ENCODE measurements around the gene SYN1. TPM values are rescaled to one million over a fixed set of nuclear protein-coding genes. Genes with fewer than 3 reads are reported as not detected.

SYN1 gene
- total RNA-seq, 8 experiments from 2014 or later = 0.73 to 15.5 (median 6.1) TPM

Other genes starting within 250 kb of the SYN1 start
- gene ZNF157, start 249.3 kb downstream of the SYN1 start, total RNA-seq = 1 to 10 TPM in 2 of 8 experiments, under 1 TPM in 5, not detected in 1; 0.13 to 1.7 (median 0.85) TPM
- 1 to 10 TPM; 3.7 to 9.8 (median 5.7) TPM for gene ZNF41, start 136.6 kb downstream of the SYN1 start, total RNA-seq
- 10 to 100 TPM in 7 of 8 experiments, 1 to 10 TPM in 1; 9.8 to 44.9 (median 25.4) TPM for gene ARAF, start 58.7 kb downstream of the SYN1 start, total RNA-seq
- gene TIMP1, start 37.4 kb downstream of the SYN1 start, total RNA-seq = 1,000 to 10,000 TPM in 1 of 8 experiments, 100 to 1,000 TPM in 3, 10 to 100 TPM in 4; 27.2 to 9,569 (median 190) TPM
- 1 to 10 TPM in 2 of 8 experiments, under 1 TPM in 6; 0.54 to 1.8 (median 0.65) TPM for gene CFP, start 10.1 kb upstream of the SYN1 start, total RNA-seq
- 10 to 100 TPM; 11.5 to 43.7 (median 19.7) TPM for gene ELK1, start 30.7 kb upstream of the SYN1 start, total RNA-seq
- 100 to 1,000 TPM in 6 of 8 experiments, 10 to 100 TPM in 2; 82.2 to 184 (median 153) TPM for gene UXT, start 39.3 kb upstream of the SYN1 start, total RNA-seq
- gene ZNF81, start 217.0 kb upstream of the SYN1 start, total RNA-seq = 10 to 100 TPM in 4 of 8 experiments, 1 to 10 TPM in 4; 8.2 to 12.1 (median 9.7) TPM